ENCODE measurements around the gene RPH3AL. TPM values are rescaled to one million over a fixed set of nuclear protein-coding genes. Genes with fewer than 3 reads are reported as not detected.
"Not testable (repeated sequence)": the region's sequence is repeated elsewhere in the genome, so short reads cannot be mapped to it uniquely, and the experiment has no call there.

RPH3AL gene
- total and polyA plus RNA-seq, 10 of the 15 experiments (the other 5 are each of a cell fraction or from before 2014, with no cell fraction given): 0.04 to 1.2 (median 0.47) TPM; not detected in 2

DNA sequence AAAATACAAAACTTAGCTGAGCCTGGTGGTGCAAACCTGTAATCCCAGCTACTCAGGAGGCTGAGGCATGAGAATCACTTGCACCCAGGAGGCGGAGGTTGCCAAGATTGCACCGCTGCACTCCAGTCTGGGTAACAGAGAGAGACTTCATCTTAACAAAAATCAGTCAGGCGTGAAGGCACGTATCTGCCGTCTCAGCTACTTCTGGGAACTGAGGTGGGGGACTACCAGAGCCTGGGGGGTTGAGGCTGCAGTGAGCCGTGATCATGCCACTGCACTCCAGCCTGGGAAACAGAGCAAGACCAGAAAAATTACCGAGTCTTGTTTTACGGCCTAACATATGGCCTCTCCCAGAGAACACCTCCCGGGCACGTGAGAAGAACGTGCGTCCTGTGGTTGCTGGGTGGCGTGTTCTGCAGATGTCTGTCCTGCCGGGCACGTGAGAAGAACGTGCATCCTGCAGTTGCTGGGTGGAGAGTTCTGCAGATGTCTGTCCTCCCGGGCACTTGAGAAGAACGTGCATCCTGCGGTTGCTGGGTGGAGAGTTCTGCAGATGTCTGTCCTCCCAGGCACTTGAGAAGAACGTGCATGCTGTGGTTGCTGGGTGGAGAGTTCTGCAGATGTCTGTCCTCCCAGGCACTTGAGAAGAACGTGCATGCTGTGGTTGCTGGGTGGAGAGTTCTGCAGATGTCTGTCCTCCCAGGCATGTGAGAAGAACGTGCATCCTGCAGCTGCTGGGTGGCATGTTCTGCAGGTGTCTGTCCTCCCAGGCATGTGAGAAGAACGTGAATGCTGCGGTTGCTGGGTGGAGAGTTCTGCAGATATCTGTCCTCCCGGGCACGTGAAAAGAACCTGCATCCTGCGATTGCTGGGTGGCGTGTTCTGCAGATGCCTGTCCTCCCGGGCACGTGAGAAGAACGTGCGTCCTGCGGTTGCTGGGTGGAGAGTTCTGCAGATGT, 14.3 kb upstream of the RPH3AL start:
- H4K20me1 ChIP-seq (ENCODE audit: control insufficient read depth, insufficient read depth); CTCF ChIA-PET; POLR2A ChIA-PET; ATAC-seq; H3K27ac ChIP-seq (ENCODE audit: control insufficient read depth, insufficient read depth); H3K4me2 ChIP-seq (ENCODE audit: control insufficient read depth, insufficient read depth); H3K4me1 ChIP-seq (ENCODE audit: control insufficient read depth, insufficient read depth, low read length); H3K9ac ChIP-seq (ENCODE audit: control insufficient read depth, insufficient read depth, low read length); SMC1A ChIA-PET (ENCODE audit: uncharacterized antibody, unreplicated experiment); H3K79me2 ChIP-seq (ENCODE audit: control insufficient read depth, insufficient read depth, low read length); H2AFZ ChIP-seq (ENCODE audit: control insufficient read depth, low read depth, low read length); in situ Hi-C loops (cut with MboI); H3K36me3 ChIP-seq (ENCODE audit: control insufficient read depth in 2 of 2, insufficient read depth in 2 of 2, low read length in 1 of 2); BruUV-seq (replicated peaks); H3K27me3 ChIP-seq (replicated peaks in 1 of 2; ENCODE audit: control insufficient read depth in 2 of 2, insufficient read depth in 2 of 2, low read length in 1 of 2); DNase-seq (ENCODE audit: low read depth, low spot score); RAD21 ChIA-PET (ENCODE audit: unreplicated experiment); FAIRE-seq; H3K9me3 ChIP-seq (replicated peaks; ENCODE audit: control insufficient read depth, insufficient read depth, low read length); intact Hi-C loops (cut with micrococcal nuclease; ENCODE audit: unreplicated experiment); H3K4me3 ChIP-seq: not testable (repeated sequence)
- 36% methylated on average over 33 of the region's 33 CpGs for WGBS (ENCODE audit: insufficient coverage, insufficient replicate concordance, low lambda C conversion rate, missing lambda C conversion rate)
- TF ChIP-seq PAX5 (IDR thresholded peaks at IDR 0.05; ENCODE audit: borderline replicate concordance, low read depth, low read length): peak; percentile 18; the same call in 1 of the 2 replicates

DNA sequence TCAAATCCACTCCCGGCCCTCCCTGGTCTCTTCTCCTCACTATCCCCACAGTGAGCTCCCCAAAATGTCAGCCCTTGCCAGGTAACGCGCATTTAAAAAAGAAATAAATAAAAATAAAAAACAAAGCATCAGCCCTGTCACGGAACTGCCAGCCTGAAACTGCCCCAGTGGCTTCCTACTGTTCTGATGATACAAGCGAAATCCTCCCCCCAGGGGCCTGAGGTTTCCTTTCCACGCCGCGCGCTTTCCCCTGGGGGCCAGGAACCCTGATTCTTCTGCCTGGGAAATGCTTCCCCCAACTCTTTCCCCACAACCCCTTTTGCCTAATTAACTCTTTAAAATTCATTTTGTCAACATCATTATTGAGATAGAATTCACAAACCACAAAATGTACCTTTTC, 12.2 kb upstream of the RPH3AL start:
- Histone ChIP-seq H3K79me2 (ENCODE audit: control insufficient read depth, insufficient read depth, low read length) (no peaks in the 10 kb centered on the region), H3K27ac (ENCODE audit: control insufficient read depth, insufficient read depth) (no peak overlapping the region), H3K9ac (ENCODE audit: control insufficient read depth, insufficient read depth, low read length) (no peak overlapping the region), H3K27me3 (replicated peaks in 1 of 2; ENCODE audit: control insufficient read depth in 2 of 2, insufficient read depth in 2 of 2, low read length in 1 of 2) (no peaks in the 10 kb centered on the region), H4K20me1 (ENCODE audit: control insufficient read depth, insufficient read depth) (no peaks in the 10 kb centered on the region), H3K36me3 (ENCODE audit: control insufficient read depth in 2 of 2, insufficient read depth in 2 of 2, low read length in 1 of 2) (no peaks in the 10 kb centered on the region), H3K4me2 (ENCODE audit: control insufficient read depth, insufficient read depth) (no peak overlapping the region), H3K4me1 (ENCODE audit: control insufficient read depth, insufficient read depth, low read length) (no peaks in the 10 kb centered on the region), H3K4me3 (no peak overlapping the region), H2AFZ (ENCODE audit: control insufficient read depth, low read depth, low read length) (no peak overlapping the region), H3K9me3 (replicated peaks; ENCODE audit: control insufficient read depth, insufficient read depth, low read length) (no peaks in the 10 kb centered on the region; the same call in 2 of the 3 replicates)
- DNase-seq (ENCODE audit: low read depth, low spot score) (no peak), ATAC-seq (no peak), FAIRE-seq (no peak)
- ChIA-PET CTCF (no interaction called here), RAD21 (ENCODE audit: unreplicated experiment) (no interaction called here), POLR2A (no interaction called here), SMC1A (ENCODE audit: uncharacterized antibody, unreplicated experiment) (no interaction called here)
- WGBS (ENCODE audit: insufficient coverage, insufficient replicate concordance, low lambda C conversion rate, missing lambda C conversion rate): 19% methylated on average over 9 of the region's 9 CpGs
- TF ChIP-seq SMAD5 (IDR thresholded peaks at IDR 0.05; ENCODE audit: low read depth) (no peak), SPI1 (IDR thresholded peaks at IDR 0.05; ENCODE audit: borderline replicate concordance, insufficient read depth, low read depth, low read length) (no peak), STAT1 (conservative IDR thresholded peaks at IDR 0.05) (no peak), ASH2L (IDR thresholded peaks at IDR 0.05; ENCODE audit: borderline replicate concordance, low read depth) (no peak), CHD2 (IDR thresholded peaks at IDR 0.05; ENCODE audit: borderline replicate concordance, low read depth, low read length) (no peak), MEF2B (IDR thresholded peaks at IDR 0.05; ENCODE audit: partially characterized antibody, poor library complexity, severe bottlenecking) (peak; percentile 40), CREB1 (IDR thresholded peaks at IDR 0.05; ENCODE audit: low read depth) (no peak), ZNF217 (IDR thresholded peaks at IDR 0.05) (no peak)
- intact Hi-C loops (cut with micrococcal nuclease; ENCODE audit: unreplicated experiment) (no loop called here), in situ Hi-C loops (cut with MboI) (no loop called here)
- no TSS peak for BruUV-seq (replicated peaks)
